Spleen (tissue), 11 donors: Measurements from ENCODE around the gene NOTCH2. TPM values are rescaled to one million over a fixed set of nuclear protein-coding genes. Genes with fewer than 3 reads are reported as not detected.
A peak's percentile ranks its signal among the peaks of the same experiment; 100 is the strongest.

Experiments
- DNase-seq: peaks from one replicate; pipeline ENCODE4 v3.0.0-alpha.2; 2020
- H3K27ac ChIP-seq, 8 donors: fragments of 200-600 bp; sonication (generic) in 7 of 8; 1 replicate in 4 of 8; 2 replicates in 4 of 8; pipeline versions ENCODE4 v1.5.0 to v1.8.0; 2016 to 2021; ENCODE audit warnings: inconsistent platforms in 4 of 8, mild to moderate bottlenecking in 4 of 8, moderate library complexity in 1 of 8
- H3K27me3 ChIP-seq, 7 donors: fragments of 200-600 bp; sonication (generic) in 6 of 7; replicated peaks in 1 of 7; 1 replicate in 4 of 7; 2 replicates in 3 of 7; pipeline versions ENCODE4 v1.5.0 to v1.8.0; 2016 to 2021; ENCODE audit warnings: inconsistent platforms in 3 of 7, mild to moderate bottlenecking in 1 of 7
- H3K36me3 ChIP-seq, 6 donors: fragments of 200-600 bp; sonication (generic) in 5 of 6; 1 replicate in 4 of 6; 2 replicates in 2 of 6; pipeline versions ENCODE4 v1.5.0 to v1.8.0; 2016 to 2021; ENCODE audit warnings: inconsistent platforms in 2 of 6
- H3K4me1 ChIP-seq, 6 donors: fragments of 200-600 bp; sonication (generic) in 5 of 6; 1 replicate in 3 of 6; 2 replicates in 3 of 6; pipeline versions ENCODE4 v1.5.0 to v1.8.0; 2016 to 2021; ENCODE audit warnings: inconsistent platforms in 3 of 6
- H3K4me3 ChIP-seq, 8 donors: fragments of 200-600 bp; sonication (generic) in 7 of 8; 1 replicate in 4 of 8; 2 replicates in 4 of 8; pipeline versions ENCODE4 v1.5.0 to v1.8.0; 2016 to 2021; ENCODE audit warnings: inconsistent platforms in 4 of 8, mild to moderate bottlenecking in 4 of 8, moderate library complexity in 2 of 8
- H3K9me3 ChIP-seq, 8 donors: fragments of 200-600 bp; sonication (generic) in 7 of 8; 1 replicate in 4 of 8; 2 replicates in 4 of 8; pipeline versions ENCODE4 v1.5.0 to v1.8.0; 2016 to 2021; ENCODE audit warnings: inconsistent platforms in 4 of 8
- CTCF ChIP-seq, 11 experiments: fragments of 200-600 bp in 7 of 11; fragments of 450-650 bp in 4 of 11; sonication (generic) in 4 of 11; IDR thresholded peaks in 8 of 11; conservative IDR thresholded peaks in 3 of 11; 1 replicate in 7 of 11; 2 replicates in 4 of 11; pipeline versions ENCODE4 v1.4.0 to v1.8.0; 2016 to 2021; ENCODE audit warnings: antibody characterized with exemption in 11 of 11, inconsistent platforms in 4 of 11, mild to moderate bottlenecking in 1 of 11
- POLR2A ChIP-seq, 3 donors: fragments of 450-650 bp; IDR thresholded peaks; one replicate each; pipeline ENCODE4 v1.5.1; 2017; ENCODE audit warnings: antibody characterized with exemption in 3 of 3, mild to moderate bottlenecking in 1 of 3
- POLR2AphosphoS5 ChIP-seq, 3 donors: sonication (generic); formaldehyde crosslinking; IDR thresholded peaks; one replicate each; pipeline ENCODE4 v1.5.1; 2017; ENCODE audit warnings: antibody characterized with exemption in 3 of 3
- WGBS, 5 donors: extraction: QIAGEN DNeasy Blood & Tissue Kit in 3 of 5; methylation state at CpG; one replicate each; pipeline versions ENCODE4 v1.1.5 to v1.1.7; 2013 to 2018; 5-methylcytosine and 5-hydroxymethylcytosine counted together
- intact Hi-C: fragments of 100-400 bp; cut with DNase I; formaldehyde crosslinking; loops from one replicate; pipeline ENCODE4 v1.15.0; 2023; ENCODE audit warnings: low total_unique reads
- polyA plus RNA-seq, 3 donors: library from polyadenylated mRNA; stranded (reverse); fragments of 200-250 nt; gene quantifications; one replicate each; pipeline ENCODE4 v1.2.1, GENCODE V29; 2013
- total RNA-seq, 7 donors: library from RNA; depleted of rRNA in 3 of 7; stranded (reverse); fragments of >200 nt in 3 of 7; fragmentation: NEBNext Ultra II Directional in 4 of 7; extraction: Animal tissue kit (Norgen Biotek cat#: 25700) in 4 of 7; gene quantifications; one replicate each; pipeline versions ENCODE4 v1.1.0 to v1.2.1, GENCODE V29; 2016 to 2021
- donor health status: healthy with polysubstance abuse.
- donor health status: DM: no; HTN: no; CAD: no; lungs with moderate emphysema.
- donor health status: DM: no; HTN: no; CAD: no.
- donor health status: Bipolar disorder and iron deficiency.
- donor health status: healthy.
- donor health status: DM: no; HTN: no; CAD: no.
- donor health status: DM: yes; HTN: yes; CAD: no.

Gene NOTCH2
- total and polyA plus RNA-seq, 10 donors: 11.3 to 230 (median 138) TPM

DNA sequence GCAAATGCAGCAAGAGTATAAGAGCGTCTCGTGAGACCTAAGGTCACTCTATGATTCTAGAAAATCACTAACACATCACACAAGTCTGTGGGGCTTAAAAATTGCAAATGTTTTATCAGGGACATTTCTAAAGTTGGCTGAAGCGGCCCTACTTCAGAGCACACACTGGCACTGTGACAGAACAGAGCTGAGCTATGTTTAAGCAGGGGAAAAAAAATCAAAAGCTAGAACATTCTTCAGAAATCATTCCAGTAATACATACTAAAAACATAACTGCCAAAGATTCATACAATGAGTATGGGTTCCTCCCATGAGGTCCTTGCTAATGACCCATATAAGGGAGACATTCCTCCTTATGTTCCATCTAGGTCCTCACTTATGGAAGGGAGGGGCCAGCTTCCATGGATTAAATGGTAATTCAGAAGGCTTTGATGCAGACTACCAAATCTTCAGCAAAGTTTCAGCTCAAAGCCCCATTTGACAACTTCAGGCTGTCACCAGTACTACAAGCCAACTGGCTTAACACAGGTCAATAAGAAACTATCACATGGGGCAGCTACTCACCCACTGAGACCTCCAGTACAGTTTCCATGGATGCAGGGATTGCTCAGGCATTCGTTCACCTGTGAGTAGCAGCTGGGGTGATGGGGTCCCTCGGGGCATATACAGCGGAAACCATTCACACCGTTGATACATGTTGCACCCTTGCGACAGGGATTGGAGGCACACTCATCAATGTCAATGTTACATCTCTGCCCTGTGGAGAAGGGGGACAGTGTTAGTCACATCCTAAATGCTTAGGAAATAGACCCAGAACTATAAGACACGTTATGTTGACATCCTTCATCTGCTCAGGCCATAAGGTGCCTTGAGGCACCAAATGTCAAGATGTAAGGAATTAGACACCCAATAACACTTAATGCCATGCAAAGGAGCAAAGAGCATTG, 114.7 kb downstream of the NOTCH2 start:
- Histone ChIP-seq H3K4me3 (no peak overlapping the region), H3K36me3 (peaks cover 0 to 100% (median 73%) of the 10 kb centered on the region in 6 donors), H3K9me3 (no peaks in the 10 kb centered on the region), H3K27ac (peak overlapping the region in 2 of 8 donors; percentile 11 to 39), H3K4me1 (peaks cover 0 to 18% (median 3%) of the 10 kb centered on the region in 6 donors), H3K27me3 (no peaks in the 10 kb centered on the region)
- TF ChIP-seq POLR2A (IDR thresholded peaks at IDR 0.05) (no peak), CTCF (IDR thresholded peaks at IDR 0.05 in 8 of 11, conservative IDR thresholded peaks at IDR 0.05 in 3 of 11) (no peak), POLR2AphosphoS5 (IDR thresholded peaks at IDR 0.05) (no peak)
- DNase-seq: no peak
- intact Hi-C loops: no loop called here
- 76 to 88% (median 84%) methylated on average over 6 to 9 of the region's 9 CpGs for WGBS, 5 donors

DNA sequence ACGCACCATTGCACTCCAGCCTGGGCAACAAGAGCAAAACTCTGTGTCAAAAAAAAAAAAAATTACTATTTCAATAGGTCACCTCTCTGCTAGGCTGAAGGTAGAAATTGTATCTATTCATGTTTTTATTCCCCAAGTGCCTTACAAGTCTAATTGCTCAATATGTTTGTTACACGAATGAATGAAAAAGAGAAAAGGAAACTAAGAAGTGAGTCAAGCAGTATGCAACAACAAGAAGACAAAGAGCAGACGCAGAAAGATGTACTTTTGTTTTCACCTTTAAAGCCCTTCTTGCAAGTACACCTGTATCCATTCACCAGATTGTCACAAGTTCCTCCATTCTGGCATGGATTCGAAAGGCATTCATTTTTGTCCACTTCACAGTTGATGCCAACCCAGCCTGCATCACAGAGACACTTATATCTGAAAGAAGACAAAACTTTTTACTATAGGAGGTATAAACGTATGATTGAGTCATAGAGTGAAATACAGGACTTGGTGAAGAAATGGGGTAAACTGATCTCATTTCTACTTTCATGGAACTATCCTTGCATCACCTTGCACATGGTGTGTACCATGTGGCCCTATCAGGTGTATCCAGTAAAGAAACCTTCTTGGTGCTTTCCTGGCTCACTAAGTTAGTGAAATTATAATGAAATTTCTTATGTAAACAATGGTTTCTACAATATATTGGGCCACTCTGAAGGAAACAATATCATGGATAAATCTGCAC, 116.0 kb downstream of the NOTCH2 start:
- H3K36me3 ChIP-seq: peaks cover 0 to 100% (median 72%) of the 10 kb centered on the region in 6 donors

GRCh38 chr1:119952496-119952895, 117.0 kb downstream of the NOTCH2 start:
- no peak for DNase-seq
- H3K4me3 ChIP-seq: no peak overlapping the region
- H3K27ac ChIP-seq: no peak overlapping the region
- H3K27me3 ChIP-seq: no peaks in the 10 kb centered on the region
- 94 to 97% (median 94%) methylated on average over 5 of the region's 5 CpGs for WGBS, 5 donors
- no peak for TF ChIP-seq POLR2AphosphoS5 (IDR thresholded peaks at IDR 0.05)
- TF ChIP-seq POLR2A (IDR thresholded peaks at IDR 0.05): no peak
- no peak for TF ChIP-seq CTCF (IDR thresholded peaks at IDR 0.05 in 8 of 11, conservative IDR thresholded peaks at IDR 0.05 in 3 of 11)
- intact Hi-C loops: no loop called here
- peaks cover 0 to 100% (median 78%) of the 10 kb centered on the region in 6 donors for H3K36me3 ChIP-seq
- no peaks in the 10 kb centered on the region for H3K9me3 ChIP-seq
- H3K4me1 ChIP-seq: peaks cover 0 to 14% (median 3%) of the 10 kb centered on the region in 6 donors

More for the DNA sequence above, 116.0 kb downstream of the NOTCH2 start:
- intact Hi-C loops: no loop called here
- DNase-seq: no peak
- no peaks in the 10 kb centered on the region for H3K27me3 ChIP-seq
- no peak overlapping the region for H3K27ac ChIP-seq
- peaks cover 0 to 18% (median 3%) of the 10 kb centered on the region in 6 donors for H3K4me1 ChIP-seq
- no peak overlapping the region for H3K4me3 ChIP-seq
- no peaks in the 10 kb centered on the region for H3K9me3 ChIP-seq
- WGBS, 5 donors: 80 to 91% (median 85%) methylated on average over 5 of the region's 5 CpGs
- TF ChIP-seq POLR2AphosphoS5 (IDR thresholded peaks at IDR 0.05): no peak
- TF ChIP-seq POLR2A (IDR thresholded peaks at IDR 0.05): no peak

DNA sequence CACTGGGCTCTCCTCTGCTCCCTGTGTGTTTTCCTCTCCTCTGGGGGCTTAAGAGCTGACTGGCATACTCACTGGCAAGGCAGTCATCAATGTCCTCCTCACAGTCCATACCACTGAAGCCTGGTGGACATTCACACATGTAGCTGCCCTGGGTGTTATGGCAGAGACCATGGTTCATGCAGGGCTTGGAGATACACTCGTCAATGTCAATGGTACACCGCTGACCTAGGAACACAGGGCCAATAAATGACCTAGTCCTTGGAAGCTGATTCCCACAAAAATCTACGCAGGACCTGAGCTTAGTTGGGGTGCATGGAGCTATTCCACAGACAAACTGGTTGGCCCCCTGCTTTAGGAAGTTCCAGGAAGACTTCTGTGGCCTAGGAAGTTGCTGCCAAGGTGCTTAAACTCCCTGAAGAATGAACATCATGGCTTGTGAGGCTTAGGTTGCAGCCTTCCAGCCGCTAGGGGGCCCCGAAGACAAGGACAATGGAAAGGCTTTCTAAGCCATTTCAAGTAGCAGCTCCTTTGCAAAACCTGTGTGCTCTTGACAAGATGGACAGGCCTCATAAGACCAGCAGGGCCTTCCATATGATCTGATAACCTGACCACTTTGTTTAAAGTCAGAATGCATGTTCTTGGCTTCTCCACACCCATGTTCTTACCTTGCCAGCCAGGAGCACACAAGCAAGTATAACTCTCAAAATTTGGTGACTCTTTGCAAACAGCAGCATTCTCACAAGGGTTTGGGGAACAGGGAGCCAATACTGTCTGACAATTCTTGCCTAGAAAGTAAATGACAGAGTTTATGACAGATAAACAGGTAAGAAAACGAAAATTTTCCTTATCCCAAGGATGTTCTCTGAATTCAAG, 120.9 kb downstream of the NOTCH2 start:
- no peak overlapping the region for H3K27ac ChIP-seq
- H3K9me3 ChIP-seq: no peaks in the 10 kb centered on the region
- intact Hi-C loops: no loop called here

More for the DNA sequence above, 120.9 kb downstream of the NOTCH2 start:
- H3K36me3 ChIP-seq: peaks cover 0 to 80% (median 54%) of the 10 kb centered on the region in 6 donors
- TF ChIP-seq POLR2A (IDR thresholded peaks at IDR 0.05): no peak
- peak; percentile 48 to 82 (median 73) for TF ChIP-seq CTCF (IDR thresholded peaks at IDR 0.05 in 8 of 11, conservative IDR thresholded peaks at IDR 0.05 in 3 of 11)
- peak in 1 of 3 donors; percentile 38 for TF ChIP-seq POLR2AphosphoS5 (IDR thresholded peaks at IDR 0.05)
- H3K4me3 ChIP-seq: no peak overlapping the region
- DNase-seq: peak; percentile 89
- H3K4me1 ChIP-seq: peaks cover 0 to 6% (median 0%) of the 10 kb centered on the region in 6 donors
- WGBS, 5 donors: 43 to 58% (median 53%) methylated on average over 5 to 6 of the region's 6 CpGs
- no peaks in the 10 kb centered on the region for H3K27me3 ChIP-seq
